ENCODE measurements around the gene MLLT6. TPM values are rescaled to one million over a fixed set of nuclear protein-coding genes. Genes with fewer than 3 reads are reported as not detected.

MLLT6 gene
- total RNA-seq, 1 experiment from 2014 or later: 48.0 TPM

DNA sequence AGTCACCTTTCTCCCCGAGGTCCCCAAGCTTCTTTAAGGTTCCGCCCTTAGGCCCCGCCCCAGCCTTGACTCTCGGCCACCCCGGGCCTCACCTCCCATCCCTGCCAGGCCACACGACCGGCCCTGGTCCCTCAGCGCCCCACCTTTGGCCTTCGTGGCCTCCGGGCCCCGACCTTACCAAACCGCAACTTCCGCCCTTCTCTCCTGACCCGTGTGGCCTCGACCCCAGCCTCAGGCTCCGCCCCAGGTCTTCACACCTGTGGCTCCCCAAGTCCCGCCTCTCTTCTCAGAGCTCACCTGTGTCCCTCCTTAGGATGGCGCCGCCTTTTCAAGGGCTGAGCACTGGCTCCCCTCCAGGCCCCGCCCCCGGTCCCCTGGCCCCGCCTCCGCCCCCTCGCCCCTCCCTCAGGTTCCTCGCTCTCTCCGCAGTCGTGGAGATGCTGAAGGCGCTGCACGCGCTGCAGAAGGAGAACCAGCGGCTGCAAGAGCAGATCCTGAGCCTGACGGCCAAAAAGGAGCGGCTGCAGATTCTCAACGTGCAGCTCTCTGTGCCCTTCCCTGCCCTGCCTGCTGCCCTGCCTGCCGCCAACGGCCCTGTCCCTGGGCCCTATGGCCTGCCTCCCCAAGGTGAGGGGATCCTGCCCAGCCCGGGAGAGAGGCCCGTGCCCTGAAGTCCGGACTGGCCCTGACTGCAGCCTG is 15.0 kb downstream of the MLLT6 start (continued):
- TF ChIP-seq, protein P1, sequence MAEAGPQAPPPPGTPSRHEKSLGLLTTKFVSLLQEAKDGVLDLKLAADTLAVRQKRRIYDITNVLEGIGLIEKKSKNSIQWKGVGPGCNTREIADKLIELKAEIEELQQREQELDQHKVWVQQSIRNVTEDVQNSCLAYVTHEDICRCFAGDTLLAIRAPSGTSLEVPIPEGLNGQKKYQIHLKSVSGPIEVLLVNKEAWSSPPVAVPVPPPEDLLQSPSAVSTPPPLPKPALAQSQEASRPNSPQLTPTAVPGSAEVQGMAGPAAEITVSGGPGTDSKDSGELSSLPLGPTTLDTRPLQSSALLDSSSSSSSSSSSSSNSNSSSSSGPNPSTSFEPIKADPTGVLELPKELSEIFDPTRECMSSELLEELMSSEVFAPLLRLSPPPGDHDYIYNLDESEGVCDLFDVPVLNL (CRISPR knock-in tag; IDR thresholded peaks at IDR 0.05; ENCODE audit: borderline replicate concordance, low read depth): 0 out of 2 replicates have a peak, but pooled peaks have one; percentile 29
- TF ChIP-seq TEAD4 (CRISPR knock-in tag; IDR thresholded peaks at IDR 0.05) (no peak), GABPB1 (CRISPR knock-in tag; IDR thresholded peaks at IDR 0.05) (no peak), JAZF1 (CRISPR knock-in tag; IDR thresholded peaks at IDR 0.05) (no peak), RELA (CRISPR knock-in tag; IDR thresholded peaks at IDR 0.05; ENCODE audit: borderline replicate concordance) (no peak), FOXK1 (CRISPR knock-in tag; IDR thresholded peaks at IDR 0.05) (no peak)
- TF ChIP-seq, protein P2, sequence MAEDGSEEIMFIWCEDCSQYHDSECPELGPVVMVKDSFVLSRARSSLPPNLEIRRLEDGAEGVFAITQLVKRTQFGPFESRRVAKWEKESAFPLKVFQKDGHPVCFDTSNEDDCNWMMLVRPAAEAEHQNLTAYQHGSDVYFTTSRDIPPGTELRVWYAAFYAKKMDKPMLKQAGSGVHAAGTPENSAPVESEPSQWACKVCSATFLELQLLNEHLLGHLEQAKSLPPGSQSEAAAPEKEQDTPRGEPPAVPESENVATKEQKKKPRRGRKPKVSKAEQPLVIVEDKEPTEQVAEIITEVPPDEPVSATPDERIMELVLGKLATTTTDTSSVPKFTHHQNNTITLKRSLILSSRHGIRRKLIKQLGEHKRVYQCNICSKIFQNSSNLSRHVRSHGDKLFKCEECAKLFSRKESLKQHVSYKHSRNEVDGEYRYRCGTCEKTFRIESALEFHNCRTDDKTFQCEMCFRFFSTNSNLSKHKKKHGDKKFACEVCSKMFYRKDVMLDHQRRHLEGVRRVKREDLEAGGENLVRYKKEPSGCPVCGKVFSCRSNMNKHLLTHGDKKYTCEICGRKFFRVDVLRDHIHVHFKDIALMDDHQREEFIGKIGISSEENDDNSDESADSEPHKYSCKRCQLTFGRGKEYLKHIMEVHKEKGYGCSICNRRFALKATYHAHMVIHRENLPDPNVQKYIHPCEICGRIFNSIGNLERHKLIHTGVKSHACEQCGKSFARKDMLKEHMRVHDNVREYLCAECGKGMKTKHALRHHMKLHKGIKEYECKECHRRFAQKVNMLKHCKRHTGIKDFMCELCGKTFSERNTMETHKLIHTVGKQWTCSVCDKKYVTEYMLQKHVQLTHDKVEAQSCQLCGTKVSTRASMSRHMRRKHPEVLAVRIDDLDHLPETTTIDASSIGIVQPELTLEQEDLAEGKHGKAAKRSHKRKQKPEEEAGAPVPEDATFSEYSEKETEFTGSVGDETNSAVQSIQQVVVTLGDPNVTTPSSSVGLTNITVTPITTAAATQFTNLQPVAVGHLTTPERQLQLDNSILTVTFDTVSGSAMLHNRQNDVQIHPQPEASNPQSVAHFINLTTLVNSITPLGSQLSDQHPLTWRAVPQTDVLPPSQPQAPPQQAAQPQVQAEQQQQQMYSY (CRISPR knock-in tag; IDR thresholded peaks at IDR 0.05): peak; percentile 76
- TF ChIP-seq, protein P3, sequence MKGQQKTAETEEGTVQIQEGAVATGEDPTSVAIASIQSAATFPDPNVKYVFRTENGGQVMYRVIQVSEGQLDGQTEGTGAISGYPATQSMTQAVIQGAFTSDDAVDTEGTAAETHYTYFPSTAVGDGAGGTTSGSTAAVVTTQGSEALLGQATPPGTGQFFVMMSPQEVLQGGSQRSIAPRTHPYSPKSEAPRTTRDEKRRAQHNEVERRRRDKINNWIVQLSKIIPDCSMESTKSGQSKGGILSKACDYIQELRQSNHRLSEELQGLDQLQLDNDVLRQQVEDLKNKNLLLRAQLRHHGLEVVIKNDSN (CRISPR knock-in tag; IDR thresholded peaks at IDR 0.05): no peak

DNA sequence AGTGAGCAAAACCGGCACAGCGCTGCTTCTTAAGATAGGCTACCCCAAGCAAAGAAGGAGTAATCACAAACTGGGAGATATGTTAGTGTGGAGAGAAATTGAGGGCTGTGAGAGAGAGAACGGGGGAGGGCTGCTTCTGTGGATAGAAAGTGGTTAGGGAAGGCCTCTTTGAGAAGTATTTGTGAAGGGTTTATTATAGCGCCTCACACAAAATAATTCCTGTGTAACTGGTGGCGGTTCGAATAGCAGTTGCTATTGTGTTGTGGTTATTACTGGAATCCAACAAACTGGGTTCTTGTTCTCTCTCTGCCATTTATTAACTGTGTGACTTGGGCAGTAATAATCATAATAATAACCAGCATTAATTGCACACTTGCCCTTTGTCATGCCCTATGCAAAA is 15.9 kb downstream of the MLLT6 start:
- CTCF ChIA-PET: interaction anchor here (1.2 to 5.0 kb wide), 3 partner anchors 10 to 162 kb away, joined by 4 to 37 read pairs (median 22); partner anchors contain the start of gene CISD3
- no peak overlapping the region for H3K27ac Mint-ChIP-seq
- TF ChIP-seq TP53 (CRISPR knock-in tag; IDR thresholded peaks at IDR 0.05) (no peak), ZNF396 (CRISPR knock-in tag; IDR thresholded peaks at IDR 0.05; ENCODE audit: borderline replicate concordance) (no peak), GRHL2 (CRISPR knock-in tag; IDR thresholded peaks at IDR 0.05; ENCODE audit: insufficient replicate concordance, severe bottlenecking) (no peak), CREB1 (CRISPR knock-in tag; IDR thresholded peaks at IDR 0.05) (no peak), IRF2 (CRISPR knock-in tag; IDR thresholded peaks at IDR 0.05; ENCODE audit: borderline replicate concordance, low read depth) (no peak), ZNF263 (CRISPR knock-in tag; IDR thresholded peaks at IDR 0.05; ENCODE audit: low read depth) (no peak), ZNF121 (CRISPR knock-in tag; IDR thresholded peaks at IDR 0.05) (no peak)
- TF ChIP-seq, protein P4, sequence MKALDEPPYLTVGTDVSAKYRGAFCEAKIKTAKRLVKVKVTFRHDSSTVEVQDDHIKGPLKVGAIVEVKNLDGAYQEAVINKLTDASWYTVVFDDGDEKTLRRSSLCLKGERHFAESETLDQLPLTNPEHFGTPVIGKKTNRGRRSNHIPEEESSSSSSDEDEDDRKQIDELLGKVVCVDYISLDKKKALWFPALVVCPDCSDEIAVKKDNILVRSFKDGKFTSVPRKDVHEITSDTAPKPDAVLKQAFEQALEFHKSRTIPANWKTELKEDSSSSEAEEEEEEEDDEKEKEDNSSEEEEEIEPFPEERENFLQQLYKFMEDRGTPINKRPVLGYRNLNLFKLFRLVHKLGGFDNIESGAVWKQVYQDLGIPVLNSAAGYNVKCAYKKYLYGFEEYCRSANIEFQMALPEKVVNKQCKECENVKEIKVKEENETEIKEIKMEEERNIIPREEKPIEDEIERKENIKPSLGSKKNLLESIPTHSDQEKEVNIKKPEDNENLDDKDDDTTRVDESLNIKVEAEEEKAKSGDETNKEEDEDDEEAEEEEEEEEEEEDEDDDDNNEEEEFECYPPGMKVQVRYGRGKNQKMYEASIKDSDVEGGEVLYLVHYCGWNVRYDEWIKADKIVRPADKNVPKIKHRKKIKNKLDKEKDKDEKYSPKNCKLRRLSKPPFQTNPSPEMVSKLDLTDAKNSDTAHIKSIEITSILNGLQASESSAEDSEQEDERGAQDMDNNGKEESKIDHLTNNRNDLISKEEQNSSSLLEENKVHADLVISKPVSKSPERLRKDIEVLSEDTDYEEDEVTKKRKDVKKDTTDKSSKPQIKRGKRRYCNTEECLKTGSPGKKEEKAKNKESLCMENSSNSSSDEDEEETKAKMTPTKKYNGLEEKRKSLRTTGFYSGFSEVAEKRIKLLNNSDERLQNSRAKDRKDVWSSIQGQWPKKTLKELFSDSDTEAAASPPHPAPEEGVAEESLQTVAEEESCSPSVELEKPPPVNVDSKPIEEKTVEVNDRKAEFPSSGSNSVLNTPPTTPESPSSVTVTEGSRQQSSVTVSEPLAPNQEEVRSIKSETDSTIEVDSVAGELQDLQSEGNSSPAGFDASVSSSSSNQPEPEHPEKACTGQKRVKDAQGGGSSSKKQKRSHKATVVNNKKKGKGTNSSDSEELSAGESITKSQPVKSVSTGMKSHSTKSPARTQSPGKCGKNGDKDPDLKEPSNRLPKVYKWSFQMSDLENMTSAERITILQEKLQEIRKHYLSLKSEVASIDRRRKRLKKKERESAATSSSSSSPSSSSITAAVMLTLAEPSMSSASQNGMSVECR (CRISPR knock-in tag; IDR thresholded peaks at IDR 0.05; ENCODE audit: borderline replicate concordance): no peak
- TF ChIP-seq, protein P5, sequence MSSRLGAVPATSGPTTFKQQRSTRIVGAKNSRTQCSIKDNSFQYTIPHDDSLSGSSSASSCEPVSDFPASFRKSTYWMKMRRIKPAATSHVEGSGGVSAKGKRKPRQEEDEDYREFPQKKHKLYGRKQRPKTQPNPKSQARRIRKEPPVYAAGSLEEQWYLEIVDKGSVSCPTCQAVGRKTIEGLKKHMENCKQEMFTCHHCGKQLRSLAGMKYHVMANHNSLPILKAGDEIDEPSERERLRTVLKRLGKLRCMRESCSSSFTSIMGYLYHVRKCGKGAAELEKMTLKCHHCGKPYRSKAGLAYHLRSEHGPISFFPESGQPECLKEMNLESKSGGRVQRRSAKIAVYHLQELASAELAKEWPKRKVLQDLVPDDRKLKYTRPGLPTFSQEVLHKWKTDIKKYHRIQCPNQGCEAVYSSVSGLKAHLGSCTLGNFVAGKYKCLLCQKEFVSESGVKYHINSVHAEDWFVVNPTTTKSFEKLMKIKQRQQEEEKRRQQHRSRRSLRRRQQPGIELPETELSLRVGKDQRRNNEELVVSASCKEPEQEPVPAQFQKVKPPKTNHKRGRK (CRISPR knock-in tag; IDR thresholded peaks at IDR 0.05; ENCODE audit: borderline replicate concordance): no peak
- TF ChIP-seq, protein P3 (CRISPR knock-in tag; IDR thresholded peaks at IDR 0.05): no peak
- TF ChIP-seq, protein P6, sequence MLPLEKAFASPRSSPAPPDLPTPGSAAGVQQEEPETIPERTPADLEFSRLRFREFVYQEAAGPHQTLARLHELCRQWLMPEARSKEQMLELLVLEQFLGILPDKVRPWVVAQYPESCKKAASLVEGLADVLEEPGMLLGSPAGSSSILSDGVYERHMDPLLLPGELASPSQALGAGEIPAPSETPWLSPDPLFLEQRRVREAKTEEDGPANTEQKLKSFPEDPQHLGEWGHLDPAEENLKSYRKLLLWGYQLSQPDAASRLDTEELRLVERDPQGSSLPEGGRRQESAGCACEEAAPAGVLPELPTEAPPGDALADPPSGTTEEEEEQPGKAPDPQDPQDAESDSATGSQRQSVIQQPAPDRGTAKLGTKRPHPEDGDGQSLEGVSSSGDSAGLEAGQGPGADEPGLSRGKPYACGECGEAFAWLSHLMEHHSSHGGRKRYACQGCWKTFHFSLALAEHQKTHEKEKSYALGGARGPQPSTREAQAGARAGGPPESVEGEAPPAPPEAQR (CRISPR knock-in tag; IDR thresholded peaks at IDR 0.05): no peak
- TF ChIP-seq, protein P7, sequence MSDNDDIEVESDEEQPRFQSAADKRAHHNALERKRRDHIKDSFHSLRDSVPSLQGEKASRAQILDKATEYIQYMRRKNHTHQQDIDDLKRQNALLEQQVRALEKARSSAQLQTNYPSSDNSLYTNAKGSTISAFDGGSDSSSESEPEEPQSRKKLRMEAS (CRISPR knock-in tag; IDR thresholded peaks at IDR 0.05): no peak

More for the DNA sequence above, 15.9 kb downstream of the MLLT6 start:
- H3K36me3 Mint-ChIP-seq: no peaks in the 10 kb centered on the region
- POLR2A ChIA-PET: interaction anchor here (0.7 to 0.8 kb wide), 2 partner anchors 15 to 65 kb away, joined by 3 to 5 read pairs; no protein-coding TSS in a partner anchor
- H3K4me1 Mint-ChIP-seq: peaks cover 30% of the 10 kb centered on the region
- no peak overlapping the region for H3K4me3 Mint-ChIP-seq
- H3K27me3 Mint-ChIP-seq (ENCODE audit: low read depth): peaks cover 12% of the 10 kb centered on the region
- DNase-seq (ENCODE audit: low spot score) (no peak), ATAC-seq (no peak)
- H3K9me3 Mint-ChIP-seq: no peaks in the 10 kb centered on the region
